NCI-H128 (cell line): ENCODE data around the gene TBX10.
"Not testable (repeated sequence)": the region's sequence is repeated elsewhere in the genome, so short reads cannot be mapped to it uniquely, and the experiment has no call there.

Experiments
- DNase-seq: peaks from one replicate; lab custom pipeline; 2025; ENCODE audit not compliant: unreplicated experiment; lab: John Stamatoyannopoulos, UW

TBX10 gene

DNA sequence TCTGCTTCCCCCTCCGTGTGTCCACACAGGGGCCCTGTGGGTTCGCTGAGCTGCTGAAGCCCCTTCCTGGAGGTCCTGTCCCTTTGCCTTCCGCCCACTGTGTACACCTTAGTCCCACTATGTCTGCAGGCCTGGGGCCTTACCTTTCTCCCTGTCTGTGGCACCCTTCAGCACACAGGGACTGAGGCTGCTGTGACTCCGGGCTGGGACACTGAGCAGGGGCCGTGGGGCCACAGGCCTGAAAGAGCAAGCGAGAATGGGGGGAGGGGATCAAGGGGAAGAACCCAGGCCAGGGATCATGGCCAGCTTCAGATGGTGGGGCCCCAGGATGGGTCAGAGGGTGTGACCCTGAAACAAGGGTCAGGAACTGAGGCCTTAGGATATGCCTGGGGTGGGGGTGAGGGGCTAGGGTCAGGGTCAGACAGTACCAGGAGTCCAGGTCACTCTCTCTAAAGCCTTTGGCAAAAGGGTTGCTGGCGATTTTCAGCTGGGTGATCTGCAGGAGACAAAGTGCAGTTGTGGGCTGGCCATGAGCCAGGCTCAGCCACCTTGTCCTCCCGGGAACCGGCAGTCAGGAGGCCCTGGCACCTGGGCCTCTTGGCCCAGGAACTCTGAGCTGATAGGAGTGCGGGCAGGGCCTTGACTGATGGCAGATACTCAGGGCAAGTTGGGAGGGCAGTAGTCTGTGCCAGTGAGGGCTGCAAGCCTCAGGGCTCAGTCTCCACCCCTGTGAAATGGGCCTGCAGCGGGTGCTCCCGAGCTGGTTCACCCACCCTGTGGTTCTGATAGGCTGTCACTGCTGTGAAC lies 7.2 kb downstream of the TBX10 start:
- DNase-seq, result no peak

GRCh38 chr11:67631853-67632174 lies 7.7 kb downstream of the TBX10 start:
- DNase-seq, result no peak

GRCh38 chr11:67631411-67631810 lies 8.2 kb downstream of the TBX10 start:
- DNase-seq, result no peak

- no peak for DNase-seq
Observed at GRCh38 chr11:67630943-67631331, 8.6 kb downstream of the TBX10 start.

DNA sequence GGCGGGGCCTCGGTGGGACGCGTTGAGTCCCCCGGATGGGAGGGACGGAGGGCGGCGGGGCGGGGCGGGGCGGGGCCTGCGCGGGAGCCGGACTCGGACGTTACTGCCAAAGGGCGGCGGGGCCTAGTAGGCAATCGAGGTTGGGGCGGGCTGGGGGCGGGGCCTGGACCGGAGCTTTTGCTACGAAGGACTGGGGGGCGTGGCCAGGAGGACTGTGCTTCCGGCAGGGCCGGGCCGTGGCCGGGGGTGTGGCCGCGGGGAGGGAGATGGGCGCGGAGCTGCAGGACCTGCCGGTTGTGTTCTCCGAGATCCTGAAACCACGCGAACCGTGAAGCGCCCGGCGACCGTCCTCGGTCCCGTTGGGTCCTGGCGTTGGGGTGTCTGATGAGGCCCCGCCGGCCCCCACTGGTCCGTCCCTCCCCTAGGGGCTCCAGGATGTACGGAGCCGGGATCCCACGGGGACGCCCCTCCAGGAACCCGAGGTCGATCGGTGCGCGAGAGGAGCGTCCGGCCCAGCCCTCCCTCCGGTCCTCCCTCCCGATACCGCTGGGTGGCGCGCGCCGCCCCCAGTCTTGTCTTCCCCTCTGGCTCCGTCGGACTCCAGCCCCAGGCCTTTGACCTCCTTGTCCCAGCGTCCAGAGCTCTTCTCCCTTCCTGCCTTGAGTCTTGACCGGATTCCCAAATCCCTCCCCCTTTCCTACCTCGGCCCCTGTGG lies 9.2 kb downstream of the TBX10 start:
- peak; percentile 86 for DNase-seq

DNA sequence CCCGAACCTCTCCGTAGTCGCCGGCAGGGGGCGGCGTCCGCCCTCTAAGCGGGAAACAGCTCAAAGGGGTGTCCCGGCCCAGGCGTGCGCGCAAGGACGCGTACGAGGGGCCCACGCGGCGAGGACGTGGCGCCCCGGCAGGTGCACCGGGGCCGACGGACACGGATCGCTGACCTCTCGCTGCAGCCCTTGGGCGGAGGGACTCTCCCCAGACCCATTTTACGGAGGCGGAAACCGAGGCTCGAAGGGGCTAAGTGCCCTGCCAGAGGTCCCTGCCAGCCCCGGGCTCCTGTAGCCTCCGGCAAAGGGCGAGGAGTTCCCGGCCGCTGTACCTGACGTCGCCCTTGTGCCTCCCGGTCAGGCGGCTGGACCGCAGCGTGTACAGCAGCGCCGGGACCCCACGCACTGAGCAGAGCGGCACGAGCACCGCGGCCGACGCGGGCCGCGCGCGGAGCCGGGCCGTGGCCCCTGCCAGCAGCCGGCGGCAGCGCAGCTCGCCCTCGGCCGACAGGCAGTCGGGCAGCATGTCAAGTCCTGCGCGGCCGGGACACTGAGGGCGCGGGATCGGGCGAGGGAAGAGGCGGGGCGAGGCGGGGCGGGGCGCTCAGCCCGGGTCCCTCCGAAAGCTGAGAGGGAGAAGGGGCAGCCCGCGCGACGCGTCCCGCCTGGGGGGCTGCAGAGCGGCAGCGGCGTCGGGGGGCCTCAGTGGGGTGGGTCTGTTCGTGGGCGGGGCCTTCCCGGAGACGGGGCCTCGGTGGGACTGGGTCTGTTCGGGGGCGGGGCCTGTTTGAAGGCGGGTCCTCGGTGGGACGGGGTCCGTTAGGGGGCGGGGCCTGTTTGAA lies 10.0 kb downstream of the TBX10 start, which contains the start of gene NUDT8:
NUDT8 (minus strand) TSS at position 552 of the 842 bp plus-strand sequence; CDS start at position 526, 26 bp downstream.
- no peak for DNase-seq

- DNase-seq, result no peak
Observed at GRCh38 chr11:67628710-67629385, 10.7 kb downstream of the TBX10 start.

GRCh38 chr11:67627812-67628624 lies 11.5 kb downstream of the TBX10 start:
- no peak for DNase-seq

GRCh38 chr11:67627441-67627811 lies 12.1 kb downstream of the TBX10 start:
- DNase-seq, result no peak

- no peak for DNase-seq
Observed at GRCh38 chr11:67626970-67627369, 12.6 kb downstream of the TBX10 start.

- not testable (repeated sequence) for DNase-seq
Observed at GRCh38 chr11:67626131-67626833, 13.3 kb downstream of the TBX10 start.

- not testable (repeated sequence) for DNase-seq
Observed at GRCh38 chr11:67623795-67624194, 15.8 kb downstream of the TBX10 start.

- DNase-seq, result not testable (repeated sequence)
Observed at GRCh38 chr11:67622905-67623304, 16.7 kb downstream of the TBX10 start.

DNA sequence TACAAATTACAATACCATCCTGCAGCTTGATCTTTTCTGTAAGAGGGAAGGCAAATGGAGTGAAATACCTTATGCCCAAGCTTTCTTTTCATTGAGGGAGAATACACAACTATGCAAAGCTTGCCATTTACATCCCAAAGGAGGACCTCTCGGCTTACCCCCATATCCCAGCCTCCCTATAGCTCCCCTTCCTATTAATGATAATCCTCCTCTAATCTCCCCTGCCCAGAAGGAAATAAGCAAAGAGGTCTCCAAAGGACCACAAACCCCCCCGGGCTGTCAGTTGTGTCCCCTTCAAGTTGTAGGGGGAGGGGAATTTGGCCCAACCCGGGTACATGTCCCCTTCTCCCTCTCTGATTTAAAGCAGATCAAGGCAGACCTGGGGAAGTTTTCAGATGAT lies 17.6 kb downstream of the TBX10 start:
- not testable (repeated sequence) for DNase-seq

DNA sequence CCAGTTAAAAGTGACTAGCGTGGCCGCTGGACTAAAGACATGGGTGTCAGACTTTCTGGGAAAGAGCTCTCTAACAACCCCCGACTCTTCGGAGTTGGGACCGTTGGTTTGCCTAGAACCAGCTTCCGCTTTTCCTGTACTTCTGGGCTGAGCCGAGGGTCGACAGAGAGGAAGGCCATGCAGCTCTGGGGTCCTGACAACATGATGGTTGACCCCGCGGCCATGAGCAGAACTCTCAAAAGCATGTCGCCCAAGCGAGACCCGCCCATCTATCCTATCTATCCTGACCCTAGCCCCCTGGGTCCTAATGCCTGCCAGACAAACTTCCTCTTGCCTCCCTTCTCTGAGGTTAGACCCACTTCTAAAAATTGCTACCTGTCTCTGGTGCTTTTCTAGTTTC lies 18.9 kb downstream of the TBX10 start:
- DNase-seq, result not testable (repeated sequence)

DNA sequence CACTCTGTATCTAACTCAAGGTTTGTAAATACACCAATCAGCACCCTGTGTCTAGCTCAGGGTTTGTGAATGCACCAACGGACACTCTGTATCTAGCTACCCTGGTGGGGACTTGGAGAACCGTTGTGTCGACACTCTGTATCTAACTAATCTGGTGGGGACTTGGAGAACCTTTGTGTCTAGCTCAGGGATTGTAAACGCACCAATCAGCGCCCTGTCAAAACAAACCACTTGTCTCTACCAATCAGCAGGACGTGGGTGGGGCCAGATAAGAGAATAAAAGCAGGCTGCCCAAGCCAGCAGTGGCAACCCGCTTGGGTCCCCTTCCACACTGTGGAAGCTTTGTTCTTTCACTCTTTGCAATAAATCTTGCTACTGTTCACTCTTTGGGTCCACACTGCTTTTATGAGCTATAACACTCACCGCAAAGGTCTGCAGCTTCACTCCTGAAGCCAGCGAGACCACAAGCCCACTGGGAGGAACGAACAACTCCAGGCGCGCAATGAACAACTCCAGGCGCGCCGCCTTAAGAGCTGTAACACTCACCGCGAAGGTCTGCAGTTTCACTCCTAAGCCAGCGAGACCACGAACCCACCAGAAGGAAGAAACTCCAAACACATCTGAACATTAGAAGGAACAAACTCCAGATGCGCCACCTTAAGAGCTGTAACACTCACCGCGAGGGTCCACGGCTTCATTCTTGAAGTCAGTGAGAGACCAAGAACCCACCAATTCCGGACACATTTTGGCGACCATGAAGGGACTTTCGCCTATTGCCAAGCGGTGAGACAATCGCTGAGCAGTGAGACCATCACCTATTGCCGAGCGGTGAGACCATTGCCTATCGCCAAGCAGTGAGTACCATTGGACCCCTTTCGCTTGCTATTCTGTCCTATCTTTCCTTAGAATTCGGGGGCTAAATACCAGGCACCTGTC lies 19.6 kb downstream of the TBX10 start:
- DNase-seq, result not testable (repeated sequence)

DNA sequence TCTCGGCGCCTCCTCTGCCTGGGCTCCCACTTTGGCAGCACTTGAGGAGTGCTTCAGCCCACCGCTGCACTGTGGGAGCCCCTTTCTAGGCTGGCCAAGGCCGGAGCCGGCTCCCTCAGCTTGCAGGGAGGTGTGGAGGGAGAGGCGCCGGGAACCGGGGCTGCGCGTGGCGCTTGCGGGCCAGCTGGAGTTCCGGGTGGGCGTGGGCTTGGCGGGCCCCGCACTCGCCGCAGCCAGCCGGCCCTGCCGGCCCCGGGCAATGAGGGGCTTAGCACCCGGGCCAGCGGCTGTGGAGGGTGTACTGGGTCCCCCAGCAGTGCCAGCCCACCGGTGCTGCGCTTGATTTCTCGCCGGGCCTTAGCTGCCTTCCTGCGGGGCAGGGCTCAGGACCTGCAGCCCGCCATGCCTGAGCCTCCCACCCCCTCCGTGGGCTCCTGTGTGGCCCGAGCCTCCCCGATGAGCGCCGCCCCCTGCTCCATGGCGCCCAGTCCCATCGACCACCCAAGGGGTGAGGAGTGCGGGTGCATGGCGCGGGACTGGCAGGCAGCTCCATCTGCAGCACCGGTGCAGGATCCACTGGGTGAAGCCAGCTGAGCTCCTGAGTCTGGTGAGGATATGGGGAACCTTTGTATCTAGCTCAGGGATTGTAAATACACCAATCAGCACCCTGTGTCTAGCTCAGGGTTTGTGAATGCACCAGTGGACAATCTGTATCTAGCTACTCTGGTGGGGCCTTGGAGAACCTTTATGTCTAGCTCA lies 20.5 kb downstream of the TBX10 start:
- DNase-seq, result not testable (repeated sequence)
